G401 (cell line): ENCODE results near the gene ATXN7. TPM values are rescaled to one million over a fixed set of nuclear protein-coding genes. Genes with fewer than 3 reads are reported as not detected.

ENCODE experiments used
- DNase-seq: peaks from one replicate; pipeline ENCODE4 v3.0.0-alpha.2; 2015; ENCODE audit warnings: low spot score
- in situ Hi-C: cut with HindIII; loops from 2 replicates; pipeline ENCODE4 v1.10.0; 2016; ENCODE audit warnings: low sequenced_read_pairs, mixed read lengths
- total RNA-seq: library from RNA; depleted of rRNA; stranded (reverse); fragments of >200 nt; shearing (Covaris generic); gene quantifications from 2 replicates; pipeline ENCODE4 v1.2.3, GENCODE V29; 2014

ATXN7 gene
- total RNA-seq, 1 experiment from 2014 or later, result 5.8 TPM

DNA sequence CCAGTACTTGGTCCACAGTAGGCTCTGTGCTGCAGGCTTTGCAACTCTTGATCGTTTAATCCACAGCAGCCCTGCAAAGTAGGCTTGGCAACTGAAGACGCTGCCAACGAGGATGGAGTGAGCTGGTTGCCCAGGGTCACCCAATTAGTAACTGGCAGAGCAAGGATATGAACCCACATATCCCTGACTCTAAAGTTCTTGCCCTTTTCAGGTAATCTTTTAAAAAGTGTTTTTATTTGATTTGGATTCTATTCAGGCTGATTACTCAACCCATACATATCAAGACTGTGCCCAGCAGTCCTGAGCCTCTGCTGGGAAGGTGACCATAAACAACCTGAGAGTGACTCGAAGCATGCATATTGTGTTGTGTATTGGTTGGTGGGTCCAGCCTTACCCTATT is 109.3 kb downstream of the ATXN7 start:
- in situ Hi-C loops, result no loop called here
- DNase-seq, result no peak

DNA sequence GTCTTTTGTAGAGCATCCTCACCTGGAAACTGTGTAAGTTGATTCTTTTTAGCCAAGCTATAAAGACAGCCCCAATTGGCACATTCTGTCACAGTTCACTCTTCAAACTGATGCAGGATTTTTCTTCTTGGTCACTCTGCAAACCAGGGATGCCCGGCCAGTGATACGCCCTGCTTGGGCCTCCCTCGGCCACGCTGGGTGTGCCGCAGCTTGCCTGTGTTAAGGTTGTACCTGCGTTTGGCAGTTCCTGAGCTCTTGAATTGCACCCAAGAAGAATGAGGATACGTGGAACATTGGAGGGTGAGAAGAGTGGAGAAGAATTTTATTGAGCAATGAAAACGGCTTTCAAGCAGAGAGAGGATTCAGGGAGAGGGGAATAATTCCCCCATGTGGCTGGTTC is 109.7 kb downstream of the ATXN7 start:
- in situ Hi-C loops, result no loop called here
- DNase-seq, result no peak

DNA sequence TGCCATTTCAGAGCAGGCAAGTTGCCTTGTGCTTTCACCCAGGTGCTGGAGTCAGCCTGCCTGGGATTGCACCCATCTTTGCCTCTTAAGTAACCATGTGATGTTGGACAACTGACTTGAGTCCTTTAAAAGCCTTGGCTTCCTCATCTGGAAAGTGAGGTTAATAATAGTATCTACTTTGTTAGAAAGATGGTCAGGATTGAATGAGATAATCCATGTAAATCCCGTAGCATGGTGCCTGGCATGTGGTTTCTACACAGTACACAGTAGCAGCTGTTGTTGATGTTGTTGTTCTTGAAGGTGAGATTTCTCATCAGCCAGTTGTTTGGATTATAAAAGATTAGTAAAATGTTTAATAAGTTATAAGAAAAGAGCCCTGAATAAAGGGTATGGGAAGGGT is 110.8 kb downstream of the ATXN7 start:
- no peak for DNase-seq
- in situ Hi-C loops, result no loop called here

DNA sequence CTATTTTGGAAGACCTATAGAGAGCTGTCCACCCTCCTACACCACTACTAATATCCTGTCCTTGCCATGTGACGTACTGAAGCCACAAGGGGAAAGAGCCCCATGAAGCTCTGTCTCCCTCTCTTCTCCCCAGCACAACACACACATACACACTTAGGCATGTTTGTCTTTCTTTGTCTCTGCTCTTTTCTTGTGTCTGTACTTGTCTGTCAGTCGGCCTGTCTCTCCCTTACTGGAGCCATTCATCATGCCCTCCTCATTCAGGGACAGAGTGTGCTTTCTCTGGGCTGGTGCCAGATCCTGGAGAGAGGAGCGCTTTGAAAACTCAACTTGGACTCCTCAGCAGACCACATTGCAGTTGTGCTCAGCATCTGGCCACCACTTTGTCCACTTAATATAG is 112.1 kb downstream of the ATXN7 start:
- in situ Hi-C loops, result no loop called here
- peak; percentile 54 for DNase-seq

DNA sequence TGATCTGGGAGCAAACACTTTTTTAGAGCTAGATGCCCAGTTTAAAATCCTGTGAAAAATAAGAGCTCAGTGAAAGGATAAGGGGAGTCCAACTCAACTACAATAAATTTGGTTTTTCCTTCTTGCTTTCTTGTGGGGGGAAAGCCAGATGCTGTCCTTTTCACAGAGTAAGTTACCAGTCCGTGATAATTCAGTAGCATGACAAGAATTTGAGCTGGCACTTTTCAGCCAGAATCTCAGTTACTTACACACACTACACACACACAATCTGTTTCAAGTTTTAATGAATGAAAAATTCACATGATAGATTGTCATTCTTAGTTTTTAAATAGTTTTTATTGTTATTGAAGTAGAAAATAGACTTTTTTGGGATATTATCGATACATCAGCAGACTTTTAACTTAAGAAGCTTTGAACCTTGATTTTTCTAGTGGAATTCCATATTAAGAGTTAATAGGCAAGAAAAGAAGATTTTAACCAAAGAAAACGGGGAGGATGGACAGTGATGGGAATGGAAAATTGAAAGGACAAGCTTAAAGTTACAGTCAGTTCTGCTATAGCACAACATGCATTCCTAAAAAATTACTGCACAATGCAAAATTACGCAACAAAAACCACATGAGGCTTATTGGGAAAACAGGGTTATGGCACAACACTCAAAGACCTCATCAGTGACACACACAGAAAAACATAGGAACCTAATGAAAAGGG is 112.6 kb downstream of the ATXN7 start:
- no peak for DNase-seq

DNA sequence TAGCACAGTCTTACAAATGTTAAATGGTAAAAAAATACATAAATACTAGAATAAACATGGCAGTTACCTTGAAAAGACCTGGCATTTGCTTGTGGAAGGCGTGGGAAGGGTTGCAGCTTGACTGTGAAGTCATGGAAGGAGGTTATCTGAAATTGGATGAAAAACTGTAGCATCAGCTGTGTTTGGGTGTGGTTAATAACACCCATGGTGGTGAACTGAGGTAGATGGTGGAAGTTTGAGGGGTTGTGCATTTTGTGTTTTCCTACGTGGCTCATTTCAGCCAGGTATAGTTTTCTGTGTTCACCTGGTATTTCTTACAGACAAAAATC is 113.2 kb downstream of the ATXN7 start:
- no peak for DNase-seq
- in situ Hi-C loops, result no loop called here

More for the DNA sequence above, 112.6 kb downstream of the ATXN7 start:
- in situ Hi-C loops, result no loop called here

DNA sequence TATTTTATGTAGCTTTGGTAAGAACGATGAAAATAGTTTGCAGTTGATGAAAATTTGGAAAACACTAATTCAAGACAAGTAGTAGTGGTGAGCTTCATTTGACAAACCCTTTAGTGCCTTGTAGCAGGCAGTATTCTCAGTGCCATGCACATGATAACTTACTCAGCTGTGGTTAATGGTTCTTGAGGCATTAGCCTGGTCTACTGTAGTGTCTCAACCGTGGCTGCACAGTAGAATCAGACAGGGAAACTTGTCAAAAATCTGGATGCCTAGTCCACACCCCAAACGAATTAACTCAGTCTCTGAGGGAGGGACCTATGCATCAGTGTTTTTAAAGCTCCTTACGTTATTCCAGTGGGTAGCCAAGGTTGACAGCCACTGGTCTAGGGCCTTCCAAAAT is 114.2 kb downstream of the ATXN7 start:
- in situ Hi-C loops, result no loop called here

DNA sequence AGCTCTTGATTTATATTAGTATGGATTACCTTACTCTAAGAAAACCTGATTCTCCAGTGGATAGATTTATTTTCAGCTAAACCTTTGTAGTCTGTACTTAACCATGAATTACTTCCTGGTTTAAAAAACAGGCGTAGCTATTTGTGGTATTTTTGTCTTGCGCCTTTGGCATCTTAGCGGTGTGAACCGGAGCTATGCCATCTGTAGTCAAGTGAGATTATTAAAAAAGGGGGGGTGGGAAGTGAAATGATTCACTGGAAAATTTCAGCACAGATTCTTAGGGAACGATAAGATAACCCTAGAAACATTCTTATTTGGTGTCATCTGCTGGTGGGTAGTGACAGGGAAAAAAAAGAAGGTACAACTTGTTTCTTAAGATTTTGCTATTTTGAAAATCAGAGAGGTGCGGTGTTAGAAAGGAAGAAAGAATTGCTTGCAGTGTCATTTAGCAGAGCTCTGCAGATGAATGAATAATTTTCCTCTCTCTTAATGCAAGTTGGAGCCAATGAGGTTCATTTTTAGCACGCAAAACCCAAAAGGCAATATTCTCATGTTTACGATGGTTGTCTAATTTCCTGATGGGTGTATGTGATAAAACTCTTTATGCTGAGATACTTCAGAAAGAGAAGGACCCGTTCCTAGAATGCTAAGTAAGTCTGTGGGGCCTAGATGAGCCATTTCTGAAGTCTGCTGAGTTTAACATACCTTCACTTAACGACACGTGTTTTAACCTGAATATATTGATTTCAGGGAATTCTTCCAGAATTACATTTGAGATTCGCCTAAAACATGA is 115.6 kb downstream of the ATXN7 start:
- peak; percentile 73 for DNase-seq
- in situ Hi-C loops, result no loop called here

More for the DNA sequence above, 114.2 kb downstream of the ATXN7 start:
- no peak for DNase-seq

DNA sequence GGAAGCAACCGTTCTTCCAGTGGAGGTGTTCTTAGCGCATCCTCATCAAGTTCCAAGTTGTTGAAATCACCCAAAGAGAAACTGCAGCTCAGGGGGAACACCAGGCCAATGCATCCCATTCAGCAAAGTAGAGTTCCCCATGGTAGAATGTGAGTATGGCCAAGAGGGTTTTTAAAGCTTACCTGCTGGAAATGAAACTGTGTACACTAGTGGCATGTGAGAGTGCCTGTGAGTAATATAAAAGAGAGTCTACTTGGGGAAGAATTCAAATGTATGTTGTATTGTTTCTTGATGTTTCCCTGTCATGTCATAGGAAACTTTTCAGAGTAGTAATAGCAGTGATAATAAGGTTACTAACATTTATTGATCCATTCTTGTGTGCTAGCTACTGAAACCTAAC is 116.4 kb downstream of the ATXN7 start:
- in situ Hi-C loops, result no loop called here
- DNase-seq, result no peak

DNA sequence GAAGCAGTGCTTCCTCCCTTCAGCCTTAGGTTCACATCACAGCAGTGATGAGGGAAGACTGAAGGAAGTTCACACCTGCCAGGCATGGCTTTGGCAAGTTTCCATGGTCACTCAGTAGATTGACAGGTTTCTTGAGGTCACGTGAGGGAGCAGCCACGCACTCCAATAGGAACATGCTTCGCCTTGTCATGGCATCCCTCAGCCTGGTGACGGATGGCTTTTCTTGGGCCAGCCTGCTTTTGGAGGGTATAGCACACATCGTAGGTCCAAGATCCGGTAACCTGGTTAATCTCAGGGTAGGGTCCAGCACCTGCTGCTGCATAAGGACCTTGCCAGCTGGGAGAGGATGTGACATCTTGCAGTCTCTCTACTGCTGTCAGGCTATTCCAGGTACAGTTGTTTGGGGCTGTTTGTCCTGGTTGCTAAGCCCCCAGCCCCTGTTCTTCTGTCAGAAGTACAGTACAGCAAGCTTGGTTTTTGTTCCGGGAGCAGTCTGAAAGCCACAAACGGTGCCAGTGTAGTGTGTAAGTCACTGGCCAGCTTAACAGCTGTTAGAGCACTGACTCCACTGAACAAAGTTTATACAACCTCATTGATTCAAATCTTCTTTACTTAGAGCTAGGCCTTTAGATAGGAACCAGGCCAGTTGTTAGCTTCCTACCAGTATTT is 117.3 kb downstream of the ATXN7 start:
- no peak for DNase-seq
- in situ Hi-C loops, result no loop called here

DNA sequence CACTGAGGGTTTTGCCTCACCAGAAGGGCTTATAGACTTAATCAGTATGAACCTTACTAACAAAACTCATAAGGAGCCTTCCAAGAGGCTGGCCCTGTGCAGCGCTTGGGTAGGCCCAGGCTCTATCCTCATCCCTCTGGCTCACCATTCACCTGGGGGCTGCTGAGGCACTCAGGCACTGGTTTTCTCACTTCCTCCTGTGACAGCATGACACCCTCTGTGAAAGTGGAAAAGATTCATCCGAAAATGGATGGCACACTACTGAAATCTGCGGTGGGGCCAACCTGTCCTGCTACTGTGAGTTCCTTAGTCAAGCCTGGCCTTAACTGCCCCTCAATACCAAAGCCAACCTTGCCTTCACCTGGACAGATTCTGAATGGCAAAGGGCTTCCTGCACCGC is 118.3 kb downstream of the ATXN7 start:
- in situ Hi-C loops, result no loop called here
- no peak for DNase-seq

DNA sequence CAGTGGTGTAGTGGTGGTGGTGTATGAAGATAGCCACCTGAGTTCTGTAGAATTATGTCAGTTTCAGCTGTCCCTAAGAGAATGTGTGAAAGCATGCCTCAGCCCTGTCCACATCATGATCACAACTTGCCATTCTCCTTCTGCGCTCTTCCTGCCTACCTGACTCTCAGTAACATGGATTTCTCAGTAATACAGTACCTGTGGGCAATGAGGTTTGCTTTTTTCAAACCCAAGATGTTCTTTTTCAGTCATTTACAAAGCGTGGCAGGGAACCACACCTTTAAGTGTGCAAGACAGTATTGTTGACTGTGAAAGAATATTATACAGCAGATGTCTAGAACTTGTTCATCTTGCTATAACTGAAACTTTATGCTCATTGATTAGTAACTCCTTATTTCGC is 120.7 kb downstream of the ATXN7 start:
- no peak for DNase-seq
- in situ Hi-C loops, result no loop called here

DNA sequence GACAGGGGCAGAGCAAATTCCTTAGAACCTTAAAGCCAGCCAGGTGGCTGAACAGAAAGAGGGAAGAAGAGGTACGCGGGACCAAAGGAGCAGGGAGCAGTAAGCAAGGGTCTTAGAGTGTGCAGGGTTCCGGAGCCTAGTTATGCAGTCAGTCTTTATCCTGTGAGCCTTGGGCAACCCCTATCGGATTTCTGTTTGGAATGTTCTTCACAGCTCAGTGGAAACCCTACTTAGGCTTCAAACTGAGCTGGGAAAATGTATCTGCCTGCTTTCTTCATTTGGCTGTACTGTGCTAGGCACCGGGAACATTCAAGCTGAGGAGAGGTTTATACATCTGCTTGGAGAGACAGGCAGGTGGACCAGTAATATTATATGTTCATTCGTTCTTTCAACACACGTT is 122.5 kb downstream of the ATXN7 start:
- in situ Hi-C loops, result no loop called here
- no peak for DNase-seq

DNA sequence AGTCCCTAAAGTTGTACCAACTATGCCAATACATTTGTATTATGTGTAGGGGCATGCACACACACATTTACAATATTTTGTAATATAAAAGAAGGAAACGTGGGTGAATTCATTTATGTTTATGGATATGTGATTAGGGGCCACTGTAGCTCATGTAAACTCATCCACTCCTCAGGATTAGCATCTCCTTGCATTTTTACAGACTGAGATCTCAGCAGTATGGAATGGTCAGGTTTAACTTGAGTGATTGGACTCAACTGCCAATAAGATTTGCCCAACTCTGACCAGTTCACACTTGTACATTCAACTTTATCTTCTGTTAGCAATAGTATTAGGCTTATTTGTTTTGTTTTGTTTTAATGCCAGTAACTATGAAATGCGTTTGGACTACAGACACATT is 123.2 kb downstream of the ATXN7 start:
- in situ Hi-C loops, result no loop called here
- DNase-seq, result no peak

DNA sequence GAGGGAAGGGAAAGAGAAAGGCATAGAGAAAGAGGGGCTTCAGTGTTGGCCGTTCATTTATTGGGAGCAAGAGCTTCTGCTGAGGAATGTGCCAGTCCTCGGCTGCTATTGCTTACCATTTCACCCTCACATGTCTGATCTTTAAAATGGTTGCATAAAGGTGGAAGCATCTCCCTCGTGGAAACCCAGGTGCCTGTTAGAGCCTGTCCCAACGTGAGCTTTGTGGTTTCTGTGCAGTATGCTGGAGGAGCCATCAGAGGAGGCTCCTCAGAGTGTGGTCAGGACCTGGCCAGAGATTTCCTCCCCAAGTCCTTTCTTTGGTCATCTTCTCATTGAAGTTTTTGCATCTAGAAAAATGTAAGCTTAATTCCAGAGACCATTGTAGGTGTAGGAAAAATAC is 125.3 kb downstream of the ATXN7 start:
- DNase-seq, result no peak
- in situ Hi-C loops, result no loop called here

DNA sequence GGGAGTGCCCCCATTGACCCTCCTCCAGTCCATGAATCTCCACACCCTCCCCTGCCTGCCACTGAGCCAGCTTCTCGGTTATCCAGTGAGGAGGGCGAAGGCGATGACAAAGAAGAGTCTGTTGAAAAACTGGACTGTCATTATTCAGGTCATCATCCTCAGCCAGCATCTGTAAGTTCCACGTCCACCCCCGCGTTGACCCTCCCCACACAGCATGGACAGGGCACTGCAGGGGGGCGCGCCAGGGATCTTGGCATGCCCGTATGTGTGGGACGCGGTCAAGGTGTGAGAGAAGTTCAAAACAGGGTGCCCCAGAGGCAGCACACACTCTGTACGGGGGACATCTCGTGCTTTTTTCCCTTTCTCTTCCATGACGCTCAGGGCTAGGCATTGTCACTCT is 126.5 kb downstream of the ATXN7 start:
- in situ Hi-C loops, result no loop called here
- no peak for DNase-seq

DNA sequence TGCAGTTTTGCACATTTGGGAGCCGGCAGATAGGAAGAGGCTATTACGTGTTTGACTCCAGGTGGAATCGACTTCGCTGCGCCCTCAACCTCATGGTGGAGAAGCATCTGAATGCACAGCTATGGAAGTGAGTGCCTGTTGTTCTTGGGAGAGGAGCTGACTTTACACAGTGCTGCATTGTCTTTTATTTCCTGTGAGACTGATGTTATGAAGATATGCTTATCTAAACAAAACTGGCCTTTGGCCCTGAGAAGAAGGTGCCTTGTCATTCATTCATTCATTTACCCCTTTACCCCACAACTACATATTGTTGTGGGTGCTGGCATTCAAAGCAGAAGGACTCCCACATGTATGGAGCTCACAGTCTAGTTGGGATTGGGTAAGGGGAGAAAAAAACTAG is 127.1 kb downstream of the ATXN7 start:
- in situ Hi-C loops, result no loop called here
- DNase-seq, result no peak

DNA sequence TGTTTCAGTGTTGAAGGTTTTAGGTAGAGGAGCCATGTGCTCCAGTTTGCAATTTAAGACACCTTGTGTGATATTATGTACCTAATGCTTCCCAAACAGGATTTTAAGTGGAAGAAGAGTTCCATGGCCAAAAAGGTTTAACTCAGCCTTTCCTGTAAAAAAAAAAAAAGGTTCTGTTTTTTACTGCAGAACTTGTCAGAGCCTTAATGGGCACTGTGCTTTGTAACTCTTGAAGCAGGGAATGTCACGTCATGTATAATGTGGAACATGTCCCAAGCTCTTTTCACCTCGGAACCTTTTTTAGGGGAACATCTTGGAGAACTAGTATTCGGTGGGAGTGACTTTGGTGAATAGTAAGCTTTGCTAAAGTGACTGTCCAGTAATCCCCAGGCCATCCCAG is 128.0 kb downstream of the ATXN7 start:
- in situ Hi-C loops, result no loop called here

DNA sequence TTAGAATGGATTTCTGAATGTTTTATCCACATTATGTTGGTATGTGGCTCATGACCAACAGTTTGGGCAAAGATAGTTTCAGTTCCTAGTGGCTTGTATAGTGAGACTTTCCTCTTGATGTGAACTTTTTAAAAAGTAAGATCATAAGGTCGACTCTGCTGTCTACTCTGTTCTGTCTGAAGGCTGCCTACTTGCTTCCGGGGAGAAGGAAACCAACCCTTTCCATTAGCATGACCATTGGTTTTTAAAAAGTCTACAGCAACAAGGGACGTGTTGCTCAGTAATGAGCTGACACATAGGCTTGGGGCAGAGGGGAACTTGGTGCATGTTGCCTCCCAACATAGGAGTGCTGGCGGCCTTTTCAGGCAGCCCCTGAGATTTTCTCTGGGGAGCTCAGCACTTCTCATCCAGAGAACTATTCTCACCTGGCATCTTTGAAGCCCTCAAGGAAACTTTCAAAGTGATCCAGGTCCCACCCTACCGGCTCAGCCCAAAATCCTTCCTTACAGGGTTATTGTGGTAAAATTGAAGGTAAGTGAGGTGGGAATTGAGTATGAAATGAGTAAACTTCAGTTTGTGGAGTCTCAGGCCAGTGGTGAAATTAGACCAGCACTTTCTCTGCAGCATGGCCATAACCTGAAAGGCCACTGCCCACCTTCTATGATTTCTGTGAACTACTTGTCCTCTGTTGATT is 129.0 kb downstream of the ATXN7 start:
- in situ Hi-C loops, result no loop called here
- no peak for DNase-seq

More for the DNA sequence above, 128.0 kb downstream of the ATXN7 start:
- no peak for DNase-seq

DNA sequence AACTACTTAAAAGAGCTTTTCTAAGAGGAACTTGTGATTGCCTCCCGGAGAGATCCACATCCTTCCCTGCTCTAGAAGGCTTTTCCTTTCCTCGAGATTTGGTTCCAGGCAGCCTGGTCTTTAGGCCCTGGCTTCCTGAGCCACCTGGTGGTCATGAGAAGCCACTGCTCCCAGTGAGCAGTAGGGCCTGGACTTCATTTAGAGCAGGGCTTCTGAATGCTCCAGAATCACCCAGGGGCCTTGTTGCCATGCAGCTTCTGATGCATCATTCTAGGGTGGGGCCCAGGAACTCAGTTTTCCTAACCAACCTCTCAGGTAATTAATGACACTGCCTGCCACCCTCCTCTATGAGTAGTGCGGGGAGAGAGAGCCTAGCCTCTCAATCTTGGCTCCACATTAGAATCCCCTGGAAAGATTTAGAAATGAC is 130.0 kb downstream of the ATXN7 start:
- in situ Hi-C loops, result no loop called here
- DNase-seq, result peak; percentile 83
